Aorta (tissue), 5 donors: ENCODE data around the gene INSL6. TPM values are rescaled to one million over a fixed set of nuclear protein-coding genes. Genes with fewer than 3 reads are reported as not detected.
"Not testable (repeated sequence)": the region's sequence is repeated elsewhere in the genome, so short reads cannot be mapped to it uniquely, and the experiment has no call there.

Experiments
- ATAC-seq: fragments of 200-7000 bp; cut with Tn5 transposase; one replicate; pipeline ENCODE4 v1.9.1; 2022; ENCODE audit warnings: moderate library complexity; ENCODE audit not compliant: low FRiP score
- DNase-seq, 2 donors: peaks; one replicate each; pipeline ENCODE4 v3.0.0-alpha.2; 2020
- H3K27ac ChIP-seq, 2 donors: one replicate each; pipeline ENCODE4 v1.5.1; 2013; ENCODE audit warnings: low read length in 2 of 2, mild to moderate bottlenecking in 2 of 2, moderate library complexity in 2 of 2, control low read depth in 1 of 2, inconsistent platforms in 1 of 2, low read depth in 1 of 2
- H3K27me3 ChIP-seq, 2 donors: one replicate each; pipeline ENCODE4 v1.6.1; 2013; ENCODE audit warnings: control low read depth in 1 of 2, low read length in 1 of 2, mild to moderate bottlenecking in 1 of 2, moderate library complexity in 1 of 2; ENCODE audit not compliant: insufficient read depth in 2 of 2, control insufficient read depth in 1 of 2
- H3K36me3 ChIP-seq, 2 donors: one replicate each; pipeline ENCODE4 v1.6.1; 2013; ENCODE audit warnings: control low read depth in 1 of 2, low read length in 1 of 2, mild to moderate bottlenecking in 1 of 2; ENCODE audit not compliant: insufficient read depth in 2 of 2, control insufficient read depth in 1 of 2
- H3K4me1 ChIP-seq, 2 donors: one replicate each; pipeline ENCODE4 v1.6.1; 2013; ENCODE audit warnings: low read length in 2 of 2, control low read depth in 1 of 2, mild to moderate bottlenecking in 1 of 2, moderate library complexity in 1 of 2; ENCODE audit not compliant: insufficient read depth in 2 of 2, control insufficient read depth in 1 of 2
- H3K4me3 ChIP-seq, 2 donors: one replicate each; pipeline ENCODE4 v1.5.1; 2013; ENCODE audit warnings: low read length in 2 of 2, control low read depth in 1 of 2, mild to moderate bottlenecking in 1 of 2
- H3K9me3 ChIP-seq: one replicate; pipeline ENCODE4 v1.6.1; 2013; ENCODE audit warnings: mild to moderate bottlenecking, low read length; ENCODE audit not compliant: control insufficient read depth
- WGBS, 2 donors: extraction: QIAGEN DNeasy Blood & Tissue Kit; methylation state at CpG; one replicate each; pipeline ENCODE4 v1.1.7; 2013; 5-methylcytosine and 5-hydroxymethylcytosine counted together
- intact Hi-C, 2 donors: fragments of 100-400 bp; cut with DNase I; formaldehyde crosslinking; loops; one replicate each; pipeline versions ENCODE4 v1.14.2 to v1.15.0; 2022
- polyA plus RNA-seq, 2 donors: library from polyadenylated mRNA; stranded (reverse); fragments of 200-250 nt; gene quantifications; one replicate each; pipeline ENCODE4 v1.2.3, GENCODE V29; 2013
- total RNA-seq, 2 donors: library from RNA; stranded (reverse); fragmentation: NEBNext Ultra II Directional; extraction: Animal tissue kit (Norgen Biotek cat#: 25700); gene quantifications; one replicate each; pipeline ENCODE4 v1.2.1, GENCODE V29; 2021
- donor health status: healthy with polysubstance abuse.
- donor health status: Bipolar disorder and iron deficiency.
- donor health status: DM: no; HTN: no; CAD: no.
- donor health status: DM: no; HTN: no; CAD: no.
- donor health status: DM: yes; HTN: yes; CAD: no.

The INSL6 gene
- total and polyA plus RNA-seq, 4 donors: not detected

DNA sequence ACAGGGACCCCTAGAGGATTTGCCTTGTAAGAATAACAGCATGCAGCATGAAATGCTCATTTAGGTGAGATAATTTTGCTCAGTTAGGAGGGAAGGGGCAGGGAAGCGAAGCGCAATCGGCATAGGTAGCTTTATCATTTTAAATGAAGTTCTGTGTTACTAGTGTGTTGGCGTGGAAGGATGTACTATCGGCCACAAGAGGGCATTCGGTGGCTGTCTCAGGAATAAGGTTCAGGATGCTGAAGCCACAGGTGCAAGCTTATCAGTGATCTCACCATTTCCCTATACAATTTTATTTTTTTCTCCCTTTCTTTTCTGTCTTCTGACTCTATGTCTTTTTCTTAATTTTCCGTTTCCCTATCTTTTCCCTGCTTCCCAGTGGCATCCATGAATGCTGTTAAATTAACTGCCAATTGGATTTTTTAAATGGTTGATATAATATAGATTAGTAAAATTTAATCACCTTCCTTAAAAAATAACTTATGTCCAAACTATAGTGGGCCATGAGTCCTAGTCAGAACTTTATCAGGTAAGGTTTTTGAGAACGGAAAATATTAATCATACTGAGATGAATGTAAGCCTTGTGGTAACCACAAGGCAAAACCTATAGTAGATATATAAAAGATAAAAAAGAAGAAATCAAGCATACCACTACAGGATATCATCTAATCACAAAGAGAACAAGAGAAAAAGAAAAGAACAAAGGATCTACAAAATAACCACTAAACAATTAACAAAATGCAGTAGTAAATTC lies 1.2 kb upstream of the INSL6 start:
- Histone ChIP-seq H3K4me1 (no peaks in the 10 kb centered on the region), H3K4me3 (no peak overlapping the region), H3K27me3 (no peaks in the 10 kb centered on the region), H3K27ac (no peak overlapping the region), H3K9me3 (no peaks in the 10 kb centered on the region), H3K36me3 (no peaks in the 10 kb centered on the region)
- no peak for ATAC-seq
- DNase-seq: no peak
- intact Hi-C loops: loop anchor here (5.0 to 10.0 kb wide), 3 partner anchors 241 to 418 kb away; no protein-coding TSS in a partner anchor
- WGBS, 2 donors: 54 to 58% methylated on average over 8 of the region's 8 CpGs

DNA sequence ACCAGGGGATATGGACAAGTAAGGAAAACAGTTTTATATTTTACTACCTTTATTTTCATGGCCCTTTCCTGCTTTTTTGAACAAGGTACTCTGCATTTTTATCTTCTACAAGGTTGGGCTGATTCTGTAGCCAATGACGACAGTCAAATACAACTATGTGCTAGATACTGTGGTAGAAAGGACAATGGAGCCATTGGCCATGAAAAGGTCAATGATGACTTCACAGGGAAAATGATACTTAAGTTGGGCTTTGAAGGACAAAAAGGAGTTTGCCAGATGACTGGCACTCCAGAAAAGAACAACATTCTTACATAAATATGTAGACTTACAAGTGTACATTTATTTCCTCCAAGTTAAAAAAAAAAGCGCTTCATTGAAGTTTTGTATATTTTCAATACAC lies 663 bp downstream of the INSL6 start:
- no peak overlapping the region for H3K27ac ChIP-seq
- no peak overlapping the region for H3K4me3 ChIP-seq
- H3K36me3 ChIP-seq: no peaks in the 10 kb centered on the region
- no peak for DNase-seq
- H3K9me3 ChIP-seq: no peaks in the 10 kb centered on the region
- intact Hi-C loops: loop anchor here (5.0 to 10.0 kb wide), 3 partner anchors 243 to 420 kb away; no protein-coding TSS in a partner anchor
- no peak for ATAC-seq
- 93 to 96% methylated on average over 2 of the region's 2 CpGs for WGBS, 2 donors
- no peaks in the 10 kb centered on the region for H3K27me3 ChIP-seq
- H3K4me1 ChIP-seq: no peaks in the 10 kb centered on the region

DNA sequence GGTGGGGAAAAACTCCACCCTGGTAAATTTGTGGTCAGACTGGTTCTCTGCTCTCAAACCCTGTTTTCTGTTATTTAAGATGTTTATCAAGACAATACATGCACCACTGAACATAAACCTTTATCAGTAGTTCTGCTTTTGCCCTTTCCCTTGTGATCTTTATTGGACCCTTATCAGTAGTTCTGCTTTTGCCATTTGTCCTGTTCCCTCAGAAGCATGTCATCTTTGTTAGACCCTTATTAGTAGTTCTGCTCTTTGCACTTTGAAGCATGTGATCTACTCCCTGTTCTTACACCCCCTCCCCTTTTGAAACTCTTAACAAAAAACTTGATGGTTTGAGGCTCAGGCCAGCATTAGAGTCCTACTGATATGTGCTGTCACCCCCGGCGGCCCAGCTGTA lies 4.8 kb downstream of the INSL6 start:
- not testable (repeated sequence) for H3K9me3 ChIP-seq, H3K36me3 ChIP-seq, H3K4me3 ChIP-seq, H3K4me1 ChIP-seq, H3K27me3 ChIP-seq, DNase-seq, H3K27ac ChIP-seq, ATAC-seq
- intact Hi-C loops: loop anchor here in 1 of 2 donors (10.0 kb wide), 1 partner anchor 424 kb away; no protein-coding TSS in a partner anchor
- WGBS, 2 donors: 92 to 94% methylated on average over 2 of the region's 2 CpGs

DNA sequence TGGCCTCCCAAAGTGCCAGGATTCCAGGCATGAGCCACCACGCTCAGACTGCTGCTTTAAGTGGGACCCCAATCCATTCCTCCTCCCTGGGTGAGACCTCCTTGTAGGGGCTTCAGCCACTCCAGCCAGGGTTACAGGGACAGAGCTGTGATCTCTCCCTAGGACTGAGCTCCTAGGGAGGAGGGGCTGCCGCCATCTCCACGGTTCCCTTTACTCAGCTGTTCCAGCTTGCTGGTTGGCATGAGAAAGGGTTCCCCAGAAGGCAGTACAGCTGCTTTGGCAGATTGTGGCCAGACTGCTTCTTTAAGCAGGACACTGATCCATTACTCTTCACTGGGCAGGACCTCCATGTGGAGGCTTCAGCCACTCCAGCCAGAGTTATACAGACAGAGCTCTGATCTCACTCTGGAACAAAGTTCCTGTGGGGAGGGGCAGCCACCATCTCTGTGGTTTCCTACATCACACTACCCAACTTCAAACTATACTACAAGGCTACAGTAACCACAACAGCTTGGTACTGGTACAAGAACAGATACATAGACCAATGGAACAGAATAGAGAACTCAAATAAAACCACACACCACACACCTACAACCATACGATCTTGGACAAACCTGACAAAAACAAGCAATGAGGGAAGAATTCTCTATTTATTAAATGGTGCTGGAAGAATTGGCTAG lies 7.2 kb downstream of the INSL6 start:
- ATAC-seq (no peak), DNase-seq (no peak)
- intact Hi-C loops: no loop called here
- WGBS, 2 donors: 88% methylated on average over 4 of the region's 4 CpGs
- Histone ChIP-seq H3K9me3 (peaks cover 3% of the 10 kb centered on the region), H3K27me3 (no peaks in the 10 kb centered on the region), H3K36me3 (no peaks in the 10 kb centered on the region), H3K4me1 (no peaks in the 10 kb centered on the region), H3K27ac (no peak overlapping the region), H3K4me3 (no peak overlapping the region)

DNA sequence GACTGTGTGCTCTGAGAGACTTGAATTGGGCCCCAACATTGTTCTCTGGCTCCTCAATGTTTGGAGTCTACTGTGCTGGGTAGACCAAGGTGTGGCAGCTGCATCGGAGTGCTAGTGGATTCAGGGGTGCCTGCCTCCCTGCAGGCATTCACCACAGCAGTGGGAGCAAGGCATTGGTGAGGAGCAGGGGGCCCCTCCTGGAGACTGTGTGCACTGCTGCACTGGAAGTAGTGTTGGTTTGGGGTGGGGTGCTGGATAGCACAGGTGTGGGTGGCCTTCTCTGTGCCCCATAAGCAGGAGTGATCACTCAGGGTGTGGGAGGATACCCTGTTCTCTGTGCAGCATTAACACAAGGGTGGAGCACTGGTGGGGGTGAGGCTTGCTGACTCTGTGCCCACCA lies 39.2 kb downstream of the INSL6 start:
- peaks cover 16% of the 10 kb centered on the region for H3K9me3 ChIP-seq
- intact Hi-C loops: no loop called here
- H3K4me1 ChIP-seq: no peaks in the 10 kb centered on the region
- H3K27ac ChIP-seq: no peak overlapping the region
- ATAC-seq (no peak), DNase-seq (no peak)
- no peaks in the 10 kb centered on the region for H3K27me3 ChIP-seq
- peaks cover 6 to 16% of the 10 kb centered on the region in 2 donors for H3K36me3 ChIP-seq
- WGBS, 2 donors: 86 to 95% methylated on average over 1 of the region's 1 CpG
- no peak overlapping the region for H3K4me3 ChIP-seq

DNA sequence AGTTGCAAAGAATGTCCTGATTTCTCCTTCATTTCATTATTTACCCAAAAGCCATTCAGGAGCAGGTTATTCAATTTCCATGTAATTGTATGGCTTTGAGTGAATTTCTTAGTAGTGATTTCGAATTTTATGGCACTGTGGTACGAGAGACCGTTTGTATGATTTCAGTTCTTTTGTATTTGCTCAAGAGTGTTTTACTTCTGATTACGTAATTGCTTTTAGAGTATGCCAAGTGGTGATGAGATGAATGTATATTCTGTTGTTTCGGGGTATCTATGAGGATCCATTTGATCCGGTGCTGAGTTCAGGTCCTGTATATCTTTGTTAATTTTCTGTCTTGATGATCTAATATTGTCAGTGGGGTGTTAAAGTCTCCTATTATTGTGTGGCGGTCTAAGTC lies 41.2 kb downstream of the INSL6 start:
- Histone ChIP-seq H3K27ac (no peak overlapping the region), H3K9me3 (peaks cover 16% of the 10 kb centered on the region), H3K4me1 (no peaks in the 10 kb centered on the region), H3K36me3 (peaks cover 6 to 16% of the 10 kb centered on the region in 2 donors), H3K27me3 (no peaks in the 10 kb centered on the region), H3K4me3 (no peak overlapping the region)
- WGBS, 2 donors: 93 to 97% methylated on average over 7 of the region's 7 CpGs
- ATAC-seq: no peak
- no peak for DNase-seq
- intact Hi-C loops: no loop called here

DNA sequence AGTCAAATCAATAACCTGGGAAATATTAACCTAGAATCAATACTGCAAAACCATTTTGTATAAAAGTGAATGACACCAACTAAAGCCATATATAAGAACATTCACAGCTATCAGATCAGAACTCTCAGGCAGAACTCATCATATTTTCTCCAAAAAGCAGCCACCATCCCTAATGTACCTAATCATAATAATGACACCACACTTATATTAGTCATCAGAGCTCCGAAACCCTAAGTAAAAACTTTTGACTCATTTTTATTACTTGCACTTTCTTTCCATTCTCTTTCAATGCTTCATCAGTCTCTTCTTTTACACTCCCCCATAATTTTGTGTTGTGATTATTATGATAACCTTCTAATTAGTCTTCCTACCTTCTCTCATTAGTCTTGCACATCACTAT lies 45.3 kb downstream of the INSL6 start:
- intact Hi-C loops: no loop called here
- H3K4me1 ChIP-seq: no peaks in the 10 kb centered on the region
- H3K27ac ChIP-seq: no peak overlapping the region
- no peak overlapping the region for H3K4me3 ChIP-seq
- H3K27me3 ChIP-seq: no peaks in the 10 kb centered on the region
- WGBS, 2 donors: 83 to 92% methylated on average over 1 of the region's 1 CpG
- peaks cover 0 to 6% of the 10 kb centered on the region in 2 donors for H3K36me3 ChIP-seq
- DNase-seq (no peak), ATAC-seq (no peak)
- no peaks in the 10 kb centered on the region for H3K9me3 ChIP-seq

DNA sequence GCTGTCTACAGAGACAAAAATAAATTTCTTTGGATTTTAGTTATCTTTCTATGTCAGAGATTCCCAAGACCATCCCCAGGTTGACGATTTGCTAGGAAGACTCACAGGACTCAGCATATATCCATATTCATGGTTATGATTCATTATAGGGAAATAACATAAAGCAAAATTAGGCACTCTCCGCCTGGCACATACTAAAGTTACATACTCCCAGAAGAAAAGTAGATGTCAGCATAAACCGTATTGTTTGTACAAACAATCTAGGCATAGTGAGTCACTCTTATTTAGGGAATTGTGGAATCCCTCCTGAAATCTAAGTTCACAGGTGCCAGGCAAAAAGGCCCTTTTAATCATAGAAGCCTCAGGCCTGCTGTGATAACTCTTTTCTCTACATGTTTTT lies 62.9 kb downstream of the INSL6 start:
- Histone ChIP-seq H3K36me3 (peaks cover 0 to 3% of the 10 kb centered on the region in 2 donors), H3K27me3 (no peaks in the 10 kb centered on the region), H3K4me3 (no peak overlapping the region), H3K9me3 (no peaks in the 10 kb centered on the region), H3K4me1 (no peaks in the 10 kb centered on the region), H3K27ac (no peak overlapping the region)
- ATAC-seq (no peak), DNase-seq (no peak)
- intact Hi-C loops: no loop called here
- 82 to 85% methylated on average over 3 of the region's 3 CpGs for WGBS, 2 donors

DNA sequence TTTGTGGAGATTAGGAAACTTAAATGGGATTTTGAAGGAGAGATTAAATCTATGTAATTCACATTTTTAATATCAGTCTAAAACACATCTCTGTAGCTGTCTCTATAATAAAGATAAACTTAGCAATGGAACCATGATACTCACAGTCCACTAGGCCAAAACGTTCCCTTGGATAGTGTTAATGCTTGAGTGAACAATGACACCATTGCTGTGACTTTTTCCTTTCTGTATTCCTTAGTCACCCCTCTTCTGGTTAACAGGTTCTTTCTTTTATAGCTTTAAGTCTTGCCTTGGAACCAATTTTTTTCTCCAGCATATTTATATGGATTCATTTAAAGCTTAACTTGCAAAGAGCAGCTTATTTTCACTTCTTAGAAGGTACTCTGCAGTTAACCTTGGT lies 63.3 kb downstream of the INSL6 start:
- intact Hi-C loops: no loop called here
- DNase-seq: no peak
- WGBS, 2 donors: 67 to 71% methylated on average over 1 of the region's 1 CpG
- H3K4me3 ChIP-seq: no peak overlapping the region
- ATAC-seq: no peak
- no peak overlapping the region for H3K27ac ChIP-seq
- H3K4me1 ChIP-seq: no peaks in the 10 kb centered on the region
- H3K27me3 ChIP-seq: no peaks in the 10 kb centered on the region
- H3K36me3 ChIP-seq: peaks cover 0 to 3% of the 10 kb centered on the region in 2 donors
- H3K9me3 ChIP-seq: no peaks in the 10 kb centered on the region
